OCI-LY7 (cell line): ENCODE results near the gene FTH1. TPM values are rescaled to one million over a fixed set of nuclear protein-coding genes. Genes with fewer than 3 reads are reported as not detected.

ENCODE experiments used
- BruUV-seq: library from RNA; stranded (reverse); fragments of 400-500 nt; replicated peaks from 2 replicates; lab custom pipeline; 2021; lab: Mats Ljungman, UMichigan
- CTCF ChIA-PET: fragments of 300-600 bp; sonication (Branson Sonifier 250); formaldehyde crosslinking; loops from one replicate; lab custom pipeline; 2022; ENCODE audit warnings: antibody characterized with exemption; ENCODE audit not compliant: unreplicated experiment; lab: Charles Lee
- POLR2A ChIA-PET: fragments of 300-600 bp; sonication (Branson Sonifier 250); formaldehyde crosslinking; loops from one replicate; lab custom pipeline; 2022; ENCODE audit warnings: antibody characterized with exemption; lab: Charles Lee
- DNase-seq: peaks from one replicate; pipeline ENCODE4 v3.0.0-alpha.2; 2015; ENCODE audit warnings: low spot score
- H2AFZ ChIP-seq: fragments of 200-600 bp; sonication (generic), shearing (Covaris generic); 2 replicates; pipeline ENCODE4 v1.6.1; 2014; ENCODE audit warnings: mild to moderate bottlenecking, antibody characterized with exemption, low read length, moderate library complexity
- H3K27ac ChIP-seq: fragments of 200-600 bp; sonication (generic); 2 replicates; pipeline ENCODE4 v1.5.1; 2014; ENCODE audit warnings: mixed run types, low read depth, mild to moderate bottlenecking, moderate library complexity, low read length, inconsistent platforms; ENCODE audit not compliant: poor library complexity, severe bottlenecking
- H3K36me3 ChIP-seq: fragments of 200-600 bp; sonication (generic); 2 replicates; pipeline ENCODE4 v1.6.1; 2014; ENCODE audit warnings: mild to moderate bottlenecking, antibody characterized with exemption, low read length, moderate library complexity, mixed read lengths; ENCODE audit not compliant: insufficient read depth
- H3K4me1 ChIP-seq: fragments of 200-600 bp; sonication (generic); 2 replicates; pipeline ENCODE4 v1.5.1; 2014; ENCODE audit warnings: mild to moderate bottlenecking, low read length; ENCODE audit not compliant: insufficient read depth, poor library complexity, severe bottlenecking
- H3K4me2 ChIP-seq: fragments of 200-600 bp; sonication (generic); 2 replicates; pipeline ENCODE4 v1.6.1; 2014; ENCODE audit warnings: mild to moderate bottlenecking, low read length
- H3K4me3 ChIP-seq: fragments of 200-600 bp; sonication (generic); 2 replicates; pipeline ENCODE4 v1.5.1; 2014; ENCODE audit warnings: mild to moderate bottlenecking, low read depth, low read length; ENCODE audit not compliant: poor library complexity, severe bottlenecking
- H3K79me2 ChIP-seq: fragments of 200-600 bp; sonication (generic); 2 replicates; pipeline ENCODE4 v1.6.1; 2016; ENCODE audit warnings: low read depth, mild to moderate bottlenecking, low read length, moderate library complexity, mixed read lengths; ENCODE audit not compliant: insufficient read depth
- H3K9me2 ChIP-seq: fragments of 200-600 bp; sonication (generic); 2 replicates; pipeline ENCODE4 v1.6.1; 2016; ENCODE audit warnings: mild to moderate bottlenecking, low read length, mixed read lengths; ENCODE audit not compliant: insufficient read depth
- H3K9me3 ChIP-seq: fragments of 200-600 bp; sonication (generic); 2 replicates; pipeline ENCODE4 v1.6.1; 2014; ENCODE audit warnings: mild to moderate bottlenecking, mixed run types, low read length, mixed read lengths
- H4K20me1 ChIP-seq: fragments of 200-600 bp; sonication (generic); 2 replicates; pipeline ENCODE4 v1.6.1; 2014; ENCODE audit warnings: mild to moderate bottlenecking, antibody characterized with exemption, low read length, moderate library complexity, mixed read lengths; ENCODE audit not compliant: insufficient read depth
- CTCF ChIP-seq: fragments of 200-600 bp; sonication (generic); conservative IDR thresholded peaks from 2 replicates; pipeline ENCODE4 v1.5.1; 2014; ENCODE audit warnings: mild to moderate bottlenecking, antibody characterized with exemption, low read length, moderate library complexity, mixed read lengths
- EZH2phosphoT487 ChIP-seq: fragments of 200-600 bp; sonication (generic); IDR thresholded peaks from 2 replicates; pipeline ENCODE4 v1.6.1; 2018; ENCODE audit warnings: low read depth, borderline replicate concordance, mild to moderate bottlenecking, mixed run types, antibody characterized with exemption, low read length, moderate library complexity, mixed read lengths
- intact Hi-C: fragments of 100-400 bp; cut with micrococcal nuclease; formaldehyde crosslinking; loops from one replicate; pipeline ENCODE4 v1.10.0; 2022; ENCODE audit not compliant: unreplicated experiment
- total RNA-seq, 2 experiments: library from RNA; depleted of rRNA in 1 of 2; stranded (reverse); fragments of >200 nt in 1 of 2; shearing (Covaris generic) in 1 of 2; gene quantifications; 2 replicates each; pipeline ENCODE4 v1.2.3, GENCODE V29; 2014 to 2022

The FTH1 gene
- total RNA-seq, 2 experiments from 2014 or later, result 153 to 185 TPM

- ChIA-PET POLR2A (interaction anchor here (1.2 kb wide), 1 partner anchor 163 kb away, joined by 3 read pairs; no protein-coding TSS in a partner anchor), CTCF (no interaction called here)
- Histone ChIP-seq H3K27ac (no peak overlapping the region), H3K79me2 (peaks cover 8% of the 10 kb centered on the region; the same call in 1 of the 2 replicates), H2AFZ (no peak overlapping the region), H3K4me1 (peaks cover 29% of the 10 kb centered on the region), H3K9me3 (no peaks in the 10 kb centered on the region), H3K4me3 (no peak overlapping the region), H3K4me2 (no peak overlapping the region), H4K20me1 (peaks cover 15% of the 10 kb centered on the region), H3K36me3 (peaks cover 29% of the 10 kb centered on the region), H3K9me2 (no peaks in the 10 kb centered on the region)
- no TSS peak for BruUV-seq
- intact Hi-C loops, result loop anchor here (5.0 kb wide), 1 partner anchor 63 kb away; no protein-coding TSS in a partner anchor
- TF ChIP-seq EZH2phosphoT487, result no peak
- no peak for TF ChIP-seq CTCF
- DNase-seq, result no peak
Measured at GRCh38 chr11:61960532-61960931, 6.9 kb downstream of the FTH1 start.

GRCh38 chr11:61959678-61960077 lies 7.8 kb downstream of the FTH1 start:
- Histone ChIP-seq H3K9me2 (no peaks in the 10 kb centered on the region), H3K27ac (no peak overlapping the region), H2AFZ (no peak overlapping the region), H3K4me2 (no peak overlapping the region), H3K4me1 (peaks cover 20% of the 10 kb centered on the region), H3K36me3 (peaks cover 20% of the 10 kb centered on the region), H3K4me3 (no peak overlapping the region), H4K20me1 (peaks cover 7% of the 10 kb centered on the region), H3K9me3 (no peaks in the 10 kb centered on the region), H3K79me2 (no peaks in the 10 kb centered on the region)
- CTCF ChIA-PET, result no interaction called here
- no peak for DNase-seq
- intact Hi-C loops, result loop anchor here (5.0 kb wide), 1 partner anchor 62 kb away; no protein-coding TSS in a partner anchor
- TF ChIP-seq EZH2phosphoT487 (no peak), CTCF (no peak)
- POLR2A ChIA-PET, result no interaction called here
- BruUV-seq, result no TSS peak

GRCh38 chr11:61959114-61959513 lies 8.3 kb downstream of the FTH1 start:
- Histone ChIP-seq H3K79me2 (no peaks in the 10 kb centered on the region), H3K4me2 (no peak overlapping the region), H2AFZ (no peak overlapping the region), H3K4me3 (no peak overlapping the region), H3K27ac (no peak overlapping the region), H3K36me3 (peaks cover 15% of the 10 kb centered on the region), H3K9me3 (no peaks in the 10 kb centered on the region), H3K4me1 (peaks cover 15% of the 10 kb centered on the region), H3K9me2 (no peaks in the 10 kb centered on the region), H4K20me1 (peaks cover 5% of the 10 kb centered on the region)
- no TSS peak for BruUV-seq
- CTCF ChIA-PET, result no interaction called here
- POLR2A ChIA-PET, result no interaction called here
- intact Hi-C loops, result no loop called here
- no peak for DNase-seq
- TF ChIP-seq CTCF, result no peak
- TF ChIP-seq EZH2phosphoT487, result no peak
